Stomach smooth muscle (tissue), 2 donors: ENCODE data around the gene MCM8.
A peak's percentile ranks its signal among the peaks of the same experiment; 100 is the strongest.

Experiments
- H3K27ac ChIP-seq: one replicate; pipeline ENCODE4 v1.7.0; 2013; ENCODE audit warnings: mild to moderate bottlenecking, low read length, inconsistent platforms
- H3K27me3 ChIP-seq, 2 donors: one replicate each; pipeline ENCODE4 v1.7.0; 2013; ENCODE audit warnings: low read length in 2 of 2; ENCODE audit not compliant: insufficient read depth in 2 of 2, control insufficient read depth in 1 of 2
- H3K36me3 ChIP-seq, 2 donors: one replicate each; pipeline ENCODE4 v1.7.0; 2013; ENCODE audit warnings: low read length in 2 of 2; ENCODE audit not compliant: control insufficient read depth in 2 of 2, insufficient read depth in 2 of 2
- H3K4me1 ChIP-seq: one replicate; pipeline ENCODE4 v1.7.0; 2013; ENCODE audit warnings: low read length; ENCODE audit not compliant: control insufficient read depth, insufficient read depth
- H3K4me3 ChIP-seq, 2 donors: one replicate each; pipeline ENCODE4 v1.7.0; 2013; ENCODE audit warnings: low read length in 2 of 2
- H3K9ac ChIP-seq, 2 donors: one replicate each; pipeline ENCODE4 v1.7.0; 2013; ENCODE audit warnings: low read length in 2 of 2, mild to moderate bottlenecking in 1 of 2
- H3K9me3 ChIP-seq, 2 donors: one replicate each; pipeline ENCODE4 v1.7.0; 2013; ENCODE audit warnings: low read length in 2 of 2; ENCODE audit not compliant: control insufficient read depth in 2 of 2
- donor health status: healthy.
- donor health status: Pancreatic carcinoma.

MCM8 gene

GRCh38 chr20:5975778-5976177, 25.3 kb downstream of the MCM8 start:
- peaks cover 5 to 11% of the 10 kb centered on the region in 2 donors for H3K36me3 ChIP-seq
- no peak overlapping the region for H3K27ac ChIP-seq
- H3K27me3 ChIP-seq = no peaks in the 10 kb centered on the region
- H3K4me1 ChIP-seq = no peaks in the 10 kb centered on the region
- no peak overlapping the region for H3K9ac ChIP-seq
- no peak overlapping the region for H3K4me3 ChIP-seq
- H3K9me3 ChIP-seq = no peaks in the 10 kb centered on the region

GRCh38 chr20:5977223-5977622, 26.8 kb downstream of the MCM8 start:
- H3K4me3 ChIP-seq = no peak overlapping the region
- H3K27me3 ChIP-seq = no peaks in the 10 kb centered on the region
- no peak overlapping the region for H3K9ac ChIP-seq
- peaks cover 5 to 11% of the 10 kb centered on the region in 2 donors for H3K36me3 ChIP-seq
- no peak overlapping the region for H3K27ac ChIP-seq
- no peaks in the 10 kb centered on the region for H3K9me3 ChIP-seq
- no peaks in the 10 kb centered on the region for H3K4me1 ChIP-seq

GRCh38 chr20:5977975-5978374, 27.5 kb downstream of the MCM8 start:
- H3K9me3 ChIP-seq = no peaks in the 10 kb centered on the region
- H3K9ac ChIP-seq = no peak overlapping the region
- H3K4me1 ChIP-seq = no peaks in the 10 kb centered on the region
- H3K27ac ChIP-seq = no peak overlapping the region
- H3K4me3 ChIP-seq = no peak overlapping the region
- H3K36me3 ChIP-seq = peaks cover 5 to 11% of the 10 kb centered on the region in 2 donors
- no peaks in the 10 kb centered on the region for H3K27me3 ChIP-seq

- Histone ChIP-seq H3K27me3 (no peaks in the 10 kb centered on the region), H3K27ac (no peak overlapping the region), H3K36me3 (peaks cover 5 to 10% of the 10 kb centered on the region in 2 donors), H3K4me3 (no peak overlapping the region), H3K9ac (no peak overlapping the region), H3K9me3 (no peaks in the 10 kb centered on the region), H3K4me1 (no peaks in the 10 kb centered on the region)
Measured at GRCh38 chr20:5979801-5980200, 29.3 kb downstream of the MCM8 start.

GRCh38 chr20:5980720-5981538, 30.5 kb downstream of the MCM8 start:
- peaks cover 5 to 10% of the 10 kb centered on the region in 2 donors for H3K36me3 ChIP-seq
- H3K4me3 ChIP-seq = no peak overlapping the region
- no peaks in the 10 kb centered on the region for H3K4me1 ChIP-seq
- no peak overlapping the region for H3K27ac ChIP-seq
- H3K27me3 ChIP-seq = no peaks in the 10 kb centered on the region
- H3K9me3 ChIP-seq = no peaks in the 10 kb centered on the region
- H3K9ac ChIP-seq = no peak overlapping the region

- H3K9ac ChIP-seq = no peak overlapping the region
- H3K4me1 ChIP-seq = no peaks in the 10 kb centered on the region
- H3K27me3 ChIP-seq = no peaks in the 10 kb centered on the region
- peaks cover 0 to 2% of the 10 kb centered on the region in 2 donors for H3K36me3 ChIP-seq
- no peaks in the 10 kb centered on the region for H3K9me3 ChIP-seq
- no peak overlapping the region for H3K27ac ChIP-seq
- no peak overlapping the region for H3K4me3 ChIP-seq
Measured at GRCh38 chr20:5987383-5987782, 36.9 kb downstream of the MCM8 start.

GRCh38 chr20:5989539-5989938, 39.1 kb downstream of the MCM8 start:
- no peaks in the 10 kb centered on the region for H3K36me3 ChIP-seq
- H3K4me3 ChIP-seq = no peak overlapping the region
- no peak overlapping the region for H3K27ac ChIP-seq
- no peak overlapping the region for H3K9ac ChIP-seq
- no peaks in the 10 kb centered on the region for H3K27me3 ChIP-seq
- no peaks in the 10 kb centered on the region for H3K4me1 ChIP-seq
- no peaks in the 10 kb centered on the region for H3K9me3 ChIP-seq

- Histone ChIP-seq H3K27me3 (no peaks in the 10 kb centered on the region), H3K4me1 (no peaks in the 10 kb centered on the region), H3K4me3 (no peak overlapping the region), H3K9ac (peak overlapping the region in 1 of 2 donors; percentile 25), H3K36me3 (no peaks in the 10 kb centered on the region), H3K27ac (peak overlapping the region; percentile 3), H3K9me3 (no peaks in the 10 kb centered on the region)
Measured at GRCh38 chr20:5990946-5991345, 40.5 kb downstream of the MCM8 start.

- H3K4me3 ChIP-seq = no peak overlapping the region
- H3K9ac ChIP-seq = peak overlapping the region in 1 of 2 donors; percentile 25
- H3K9me3 ChIP-seq = no peaks in the 10 kb centered on the region
- no peaks in the 10 kb centered on the region for H3K36me3 ChIP-seq
- no peaks in the 10 kb centered on the region for H3K4me1 ChIP-seq
- peak overlapping the region; percentile 3 for H3K27ac ChIP-seq
- no peaks in the 10 kb centered on the region for H3K27me3 ChIP-seq
Measured at GRCh38 chr20:5991623-5992441, 41.4 kb downstream of the MCM8 start.

- H3K4me1 ChIP-seq = no peaks in the 10 kb centered on the region
- H3K27ac ChIP-seq = no peak overlapping the region
- H3K9me3 ChIP-seq = no peaks in the 10 kb centered on the region
- H3K36me3 ChIP-seq = no peaks in the 10 kb centered on the region
- H3K9ac ChIP-seq = no peak overlapping the region
- H3K27me3 ChIP-seq = no peaks in the 10 kb centered on the region
- H3K4me3 ChIP-seq = no peak overlapping the region
Measured at GRCh38 chr20:5996765-5997164, 46.3 kb downstream of the MCM8 start.

GRCh38 chr20:5999783-6000182, 49.3 kb downstream of the MCM8 start:
- no peaks in the 10 kb centered on the region for H3K4me1 ChIP-seq
- no peak overlapping the region for H3K4me3 ChIP-seq
- H3K9me3 ChIP-seq = no peaks in the 10 kb centered on the region
- no peaks in the 10 kb centered on the region for H3K27me3 ChIP-seq
- H3K36me3 ChIP-seq = no peaks in the 10 kb centered on the region
- no peak overlapping the region for H3K9ac ChIP-seq
- H3K27ac ChIP-seq = no peak overlapping the region
